GM21723 (cell line): ENCODE data around the gene ZNHIT2.
"Not testable (repeated sequence)": the region's sequence is repeated elsewhere in the genome, so short reads cannot be mapped to it uniquely, and the experiment has no call there.

Experiments used
- ATAC-seq: cut with Tn5 transposase; IDR thresholded peaks from one replicate; pipeline ENCODE4 v1.9.1; 2021; ENCODE audit warnings: mild to moderate bottlenecking, moderate library complexity; ENCODE audit not compliant: unreplicated experiment

ZNHIT2 gene

GRCh38 chr11:65121447-65121864 lies 4.0 kb upstream of the ZNHIT2 start:
- ATAC-seq = no peak

GRCh38 chr11:65120831-65121230 lies 3.3 kb upstream of the ZNHIT2 start:
- no peak for ATAC-seq

GRCh38 chr11:65119670-65119995 lies 2.1 kb upstream of the ZNHIT2 start:
- no peak for ATAC-seq

GRCh38 chr11:65118891-65119669 lies 1.6 kb upstream of the ZNHIT2 start:
- ATAC-seq = not testable (repeated sequence)

- ATAC-seq = no peak
Measured at GRCh38 chr11:65118097-65118837, 766 bp upstream of the ZNHIT2 start.

GRCh38 chr11:65116370-65117205 lies 913 bp downstream of the ZNHIT2 start:
- peak; percentile 0 for ATAC-seq

- no peak for ATAC-seq
Measured at GRCh38 chr11:65115361-65116082, 2.0 kb downstream of the ZNHIT2 start.

- ATAC-seq = no peak
Measured at GRCh38 chr11:65114538-65115171, 2.8 kb downstream of the ZNHIT2 start.

GRCh38 chr11:65113839-65114238 lies 3.7 kb downstream of the ZNHIT2 start:
- no peak for ATAC-seq

- no peak for ATAC-seq
Measured at GRCh38 chr11:65113361-65113756, 4.1 kb downstream of the ZNHIT2 start.

- peak; percentile 38 for ATAC-seq
Measured at GRCh38 chr11:65112546-65113360, 4.7 kb downstream of the ZNHIT2 start.

- peak; percentile 57 for ATAC-seq
Measured at GRCh38 chr11:65111744-65112545, 5.6 kb downstream of the ZNHIT2 start, which contains the start of gene TM7SF2. TM7SF2 (plus strand) TSS chr11:65111872; CDS start chr11:65112016, 144 bp downstream.

GRCh38 chr11:65111159-65111743 lies 6.2 kb downstream of the ZNHIT2 start:
- no peak for ATAC-seq

GRCh38 chr11:65110354-65110861 lies 7.1 kb downstream of the ZNHIT2 start:
- ATAC-seq = peak; percentile 32

- no peak for ATAC-seq
Measured at GRCh38 chr11:65109231-65110198, 8.0 kb downstream of the ZNHIT2 start.

GRCh38 chr11:65108469-65109123 lies 8.9 kb downstream of the ZNHIT2 start:
- ATAC-seq = no peak
